OCI-LY3 (cell line): ENCODE data around the gene IGSF23.

Experiments
- EZH2phosphoT487 ChIP-seq: fragments of 200-600 bp; shearing (Covaris generic); IDR thresholded peaks from 2 replicates; pipeline ENCODE4 v1.6.1; 2018; ENCODE audit warnings: antibody characterized with exemption, mixed run types, low read depth
- TF ChIP-seq, protein P1 (sequence below): fragments of 200-600, 300-600 bp; sonication (generic); IDR thresholded peaks from 2 replicates; pipeline ENCODE4 v1.5.1; 2014; ENCODE audit warnings: antibody characterized with exemption, low read length, low read depth

DNA sequence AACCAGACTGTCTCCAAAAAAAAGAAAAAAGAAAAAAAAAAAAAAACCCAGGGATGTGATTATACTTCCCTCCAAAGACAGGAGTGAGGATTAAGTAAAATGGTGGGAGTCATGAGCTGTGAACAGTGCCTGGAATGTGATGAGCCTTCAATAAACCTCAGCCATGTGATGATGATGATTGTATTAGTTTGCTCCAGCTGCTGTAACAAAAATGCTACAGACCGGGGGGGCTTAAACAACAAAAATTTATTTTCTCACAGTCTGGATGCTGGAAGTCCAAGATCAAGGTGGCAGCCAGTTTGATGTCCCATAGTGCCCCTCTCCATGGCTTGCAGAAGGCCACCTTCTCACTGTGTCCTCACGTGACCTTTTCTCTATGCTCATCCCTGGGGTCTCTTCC is 21.4 kb downstream of the IGSF23 start:
- TF ChIP-seq, protein P1, sequence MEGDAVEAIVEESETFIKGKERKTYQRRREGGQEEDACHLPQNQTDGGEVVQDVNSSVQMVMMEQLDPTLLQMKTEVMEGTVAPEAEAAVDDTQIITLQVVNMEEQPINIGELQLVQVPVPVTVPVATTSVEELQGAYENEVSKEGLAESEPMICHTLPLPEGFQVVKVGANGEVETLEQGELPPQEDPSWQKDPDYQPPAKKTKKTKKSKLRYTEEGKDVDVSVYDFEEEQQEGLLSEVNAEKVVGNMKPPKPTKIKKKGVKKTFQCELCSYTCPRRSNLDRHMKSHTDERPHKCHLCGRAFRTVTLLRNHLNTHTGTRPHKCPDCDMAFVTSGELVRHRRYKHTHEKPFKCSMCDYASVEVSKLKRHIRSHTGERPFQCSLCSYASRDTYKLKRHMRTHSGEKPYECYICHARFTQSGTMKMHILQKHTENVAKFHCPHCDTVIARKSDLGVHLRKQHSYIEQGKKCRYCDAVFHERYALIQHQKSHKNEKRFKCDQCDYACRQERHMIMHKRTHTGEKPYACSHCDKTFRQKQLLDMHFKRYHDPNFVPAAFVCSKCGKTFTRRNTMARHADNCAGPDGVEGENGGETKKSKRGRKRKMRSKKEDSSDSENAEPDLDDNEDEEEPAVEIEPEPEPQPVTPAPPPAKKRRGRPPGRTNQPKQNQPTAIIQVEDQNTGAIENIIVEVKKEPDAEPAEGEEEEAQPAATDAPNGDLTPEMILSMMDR: no peak
- TF ChIP-seq EZH2phosphoT487: no peak
